Measurements from ENCODE around the gene ZNF462. TPM values are rescaled to one million over a fixed set of nuclear protein-coding genes. Genes with fewer than 3 reads are reported as not detected.

ZNF462 gene
- total and polyA plus RNA-seq, 4 donors, result 0.35 to 2.1 (median 1.4) TPM

GRCh38 chr9:107008011-107008410, 145.0 kb downstream of the ZNF462 start:
- H3K27me3 ChIP-seq (ENCODE audit: control insufficient read depth in 4 of 4, insufficient read depth in 4 of 4, low read length in 3 of 4), result no peaks in the 10 kb centered on the region
- no peak overlapping the region for H3K4me3 ChIP-seq (ENCODE audit: low read depth in 1 of 3, low read length in 3 of 3)
- H3K4me1 ChIP-seq (ENCODE audit: control insufficient read depth in 4 of 4, insufficient read depth in 4 of 4, low read length in 3 of 4), result no peaks in the 10 kb centered on the region
- no peaks in the 10 kb centered on the region for H3K36me3 ChIP-seq (ENCODE audit: control insufficient read depth in 4 of 4, insufficient read depth in 3 of 4, low read depth in 1 of 4, low read length in 3 of 4)
- no peaks in the 10 kb centered on the region for H3K9me3 ChIP-seq (ENCODE audit: control insufficient read depth in 4 of 4, low read length in 3 of 4)
- H3K9ac ChIP-seq (ENCODE audit: low read depth in 1 of 2, low read length in 2 of 2), result no peak overlapping the region
- 93% methylated on average over 3 of the region's 3 CpGs for WGBS
- no peak overlapping the region for H3K27ac ChIP-seq (ENCODE audit: low read depth in 1 of 2, low read length in 2 of 2)
- DNase-seq (ENCODE audit: low spot score), result no peak
- TF ChIP-seq, protein P1, sequence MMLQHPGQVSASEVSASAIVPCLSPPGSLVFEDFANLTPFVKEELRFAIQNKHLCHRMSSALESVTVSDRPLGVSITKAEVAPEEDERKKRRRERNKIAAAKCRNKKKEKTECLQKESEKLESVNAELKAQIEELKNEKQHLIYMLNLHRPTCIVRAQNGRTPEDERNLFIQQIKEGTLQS (IDR thresholded peaks at IDR 0.05), result no peak
- no peak for TF ChIP-seq FOXA2 (IDR thresholded peaks at IDR 0.05)
- no peak for TF ChIP-seq HNF4A (conservative IDR thresholded peaks at IDR 0.05)
- TF ChIP-seq, protein P2, sequence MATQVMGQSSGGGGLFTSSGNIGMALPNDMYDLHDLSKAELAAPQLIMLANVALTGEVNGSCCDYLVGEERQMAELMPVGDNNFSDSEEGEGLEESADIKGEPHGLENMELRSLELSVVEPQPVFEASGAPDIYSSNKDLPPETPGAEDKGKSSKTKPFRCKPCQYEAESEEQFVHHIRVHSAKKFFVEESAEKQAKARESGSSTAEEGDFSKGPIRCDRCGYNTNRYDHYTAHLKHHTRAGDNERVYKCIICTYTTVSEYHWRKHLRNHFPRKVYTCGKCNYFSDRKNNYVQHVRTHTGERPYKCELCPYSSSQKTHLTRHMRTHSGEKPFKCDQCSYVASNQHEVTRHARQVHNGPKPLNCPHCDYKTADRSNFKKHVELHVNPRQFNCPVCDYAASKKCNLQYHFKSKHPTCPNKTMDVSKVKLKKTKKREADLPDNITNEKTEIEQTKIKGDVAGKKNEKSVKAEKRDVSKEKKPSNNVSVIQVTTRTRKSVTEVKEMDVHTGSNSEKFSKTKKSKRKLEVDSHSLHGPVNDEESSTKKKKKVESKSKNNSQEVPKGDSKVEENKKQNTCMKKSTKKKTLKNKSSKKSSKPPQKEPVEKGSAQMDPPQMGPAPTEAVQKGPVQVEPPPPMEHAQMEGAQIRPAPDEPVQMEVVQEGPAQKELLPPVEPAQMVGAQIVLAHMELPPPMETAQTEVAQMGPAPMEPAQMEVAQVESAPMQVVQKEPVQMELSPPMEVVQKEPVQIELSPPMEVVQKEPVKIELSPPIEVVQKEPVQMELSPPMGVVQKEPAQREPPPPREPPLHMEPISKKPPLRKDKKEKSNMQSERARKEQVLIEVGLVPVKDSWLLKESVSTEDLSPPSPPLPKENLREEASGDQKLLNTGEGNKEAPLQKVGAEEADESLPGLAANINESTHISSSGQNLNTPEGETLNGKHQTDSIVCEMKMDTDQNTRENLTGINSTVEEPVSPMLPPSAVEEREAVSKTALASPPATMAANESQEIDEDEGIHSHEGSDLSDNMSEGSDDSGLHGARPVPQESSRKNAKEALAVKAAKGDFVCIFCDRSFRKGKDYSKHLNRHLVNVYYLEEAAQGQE (IDR thresholded peaks at IDR 0.05), result no peak
- TF ChIP-seq GABPA (IDR thresholded peaks at IDR 0.05 in 1 of 2, conservative IDR thresholded peaks at IDR 0.05 in 1 of 2), result no peak
- no peak for TF ChIP-seq ZBTB33 (IDR thresholded peaks at IDR 0.05)
- TF ChIP-seq SP1 (IDR thresholded peaks at IDR 0.05), result no peak
- TF ChIP-seq NR2F2 (IDR thresholded peaks at IDR 0.05), result no peak
- TF ChIP-seq TAF1 (conservative IDR thresholded peaks at IDR 0.05), result no peak
- TF ChIP-seq FOXA1 (IDR thresholded peaks at IDR 0.05), result no peak
- TF ChIP-seq JUND (IDR thresholded peaks at IDR 0.05), result no peak
- no peak for TF ChIP-seq RAD21 (IDR thresholded peaks at IDR 0.05)
- TF ChIP-seq EGR1 (IDR thresholded peaks at IDR 0.05; ENCODE audit: low read depth in 2 of 2), result no peak
- TF ChIP-seq MAX (IDR thresholded peaks at IDR 0.05), result no peak
- TF ChIP-seq YY1 (IDR thresholded peaks at IDR 0.05), result no peak
- TF ChIP-seq, protein P3, sequence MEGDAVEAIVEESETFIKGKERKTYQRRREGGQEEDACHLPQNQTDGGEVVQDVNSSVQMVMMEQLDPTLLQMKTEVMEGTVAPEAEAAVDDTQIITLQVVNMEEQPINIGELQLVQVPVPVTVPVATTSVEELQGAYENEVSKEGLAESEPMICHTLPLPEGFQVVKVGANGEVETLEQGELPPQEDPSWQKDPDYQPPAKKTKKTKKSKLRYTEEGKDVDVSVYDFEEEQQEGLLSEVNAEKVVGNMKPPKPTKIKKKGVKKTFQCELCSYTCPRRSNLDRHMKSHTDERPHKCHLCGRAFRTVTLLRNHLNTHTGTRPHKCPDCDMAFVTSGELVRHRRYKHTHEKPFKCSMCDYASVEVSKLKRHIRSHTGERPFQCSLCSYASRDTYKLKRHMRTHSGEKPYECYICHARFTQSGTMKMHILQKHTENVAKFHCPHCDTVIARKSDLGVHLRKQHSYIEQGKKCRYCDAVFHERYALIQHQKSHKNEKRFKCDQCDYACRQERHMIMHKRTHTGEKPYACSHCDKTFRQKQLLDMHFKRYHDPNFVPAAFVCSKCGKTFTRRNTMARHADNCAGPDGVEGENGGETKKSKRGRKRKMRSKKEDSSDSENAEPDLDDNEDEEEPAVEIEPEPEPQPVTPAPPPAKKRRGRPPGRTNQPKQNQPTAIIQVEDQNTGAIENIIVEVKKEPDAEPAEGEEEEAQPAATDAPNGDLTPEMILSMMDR (IDR thresholded peaks at IDR 0.05; ENCODE audit: low read depth, low read length, missing input control), result no peak
- no peak for TF ChIP-seq HNF4G (IDR thresholded peaks at IDR 0.05)
- no peak for TF ChIP-seq RXRA (IDR thresholded peaks at IDR 0.05)

All from liver (tissue), 9 donors.